Nephron (organoid): ENCODE measurements around the gene SCIN.

Experiments used
- H3K27ac Mint-ChIP-seq, 3 experiments: 2 replicates each; pipeline ENCODE4 v1.8.0; 2020; ENCODE audit warnings: mixed read lengths in 3 of 3, mild to moderate bottlenecking in 2 of 3, moderate library complexity in 1 of 3
- H3K27me3 Mint-ChIP-seq: 2 replicates; pipeline ENCODE4 v1.8.0; 2021; ENCODE audit warnings: low read depth, mild to moderate bottlenecking, moderate library complexity, mixed read lengths
- H3K36me3 Mint-ChIP-seq: 2 replicates; pipeline ENCODE4 v1.8.0; 2020; ENCODE audit warnings: low read depth, mixed read lengths
- H3K4me1 Mint-ChIP-seq: 2 replicates; pipeline ENCODE4 v1.8.0; 2020; ENCODE audit warnings: mixed read lengths
- H3K4me3 Mint-ChIP-seq, 3 experiments: 2 replicates each; pipeline ENCODE4 v1.8.0; 2020; ENCODE audit warnings: mild to moderate bottlenecking in 3 of 3, mixed read lengths in 3 of 3, moderate library complexity in 2 of 3
- H3K9me3 Mint-ChIP-seq: 2 replicates; pipeline ENCODE4 v1.8.0; 2020; ENCODE audit warnings: mixed read lengths
- CTCF ChIP-seq, 3 experiments: fragments of 200-600 bp; sonication (generic); IDR thresholded peaks; one replicate each; pipeline ENCODE4 v1.5.0; 2021; ENCODE audit warnings: antibody characterized with exemption in 3 of 3; ENCODE audit not compliant: unreplicated experiment in 3 of 3

The SCIN gene

GRCh38 chr7:12572941-12573575 lies 2.5 kb downstream of the SCIN start:
- H3K27me3 Mint-ChIP-seq: peaks cover 52% of the 10 kb centered on the region
- H3K9me3 Mint-ChIP-seq: no peaks in the 10 kb centered on the region
- no peak for TF ChIP-seq CTCF (IDR thresholded peaks at IDR 0.05; ENCODE audit: unreplicated experiment in 3 of 3)
- H3K4me1 Mint-ChIP-seq: peaks cover 11% of the 10 kb centered on the region
- no peak overlapping the region for H3K27ac Mint-ChIP-seq
- H3K4me3 Mint-ChIP-seq: peak overlapping the region in 1 of 3 experiments; percentile 7
- H3K36me3 Mint-ChIP-seq: no peaks in the 10 kb centered on the region

- H3K9me3 Mint-ChIP-seq: no peaks in the 10 kb centered on the region
- peaks cover 48% of the 10 kb centered on the region for H3K27me3 Mint-ChIP-seq
- no peak for TF ChIP-seq CTCF (IDR thresholded peaks at IDR 0.05; ENCODE audit: unreplicated experiment in 3 of 3)
- peaks cover 11% of the 10 kb centered on the region for H3K4me1 Mint-ChIP-seq
- no peaks in the 10 kb centered on the region for H3K36me3 Mint-ChIP-seq
- H3K27ac Mint-ChIP-seq: no peak overlapping the region
- H3K4me3 Mint-ChIP-seq: no peak overlapping the region
Observed at GRCh38 chr7:12573885-12574284, 3.4 kb downstream of the SCIN start.

GRCh38 chr7:12578930-12579640 lies 8.6 kb downstream of the SCIN start:
- peaks cover 6% of the 10 kb centered on the region for H3K27me3 Mint-ChIP-seq
- H3K36me3 Mint-ChIP-seq: no peaks in the 10 kb centered on the region
- no peaks in the 10 kb centered on the region for H3K9me3 Mint-ChIP-seq
- H3K4me1 Mint-ChIP-seq: no peaks in the 10 kb centered on the region
- H3K27ac Mint-ChIP-seq: no peak overlapping the region
- no peak overlapping the region for H3K4me3 Mint-ChIP-seq
- no peak for TF ChIP-seq CTCF (IDR thresholded peaks at IDR 0.05; ENCODE audit: unreplicated experiment in 3 of 3)

- TF ChIP-seq CTCF (IDR thresholded peaks at IDR 0.05; ENCODE audit: unreplicated experiment in 3 of 3): no peak
- H3K4me3 Mint-ChIP-seq: no peak overlapping the region
- no peaks in the 10 kb centered on the region for H3K9me3 Mint-ChIP-seq
- H3K36me3 Mint-ChIP-seq: no peaks in the 10 kb centered on the region
- H3K4me1 Mint-ChIP-seq: no peaks in the 10 kb centered on the region
- peaks cover 3% of the 10 kb centered on the region for H3K27me3 Mint-ChIP-seq
- H3K27ac Mint-ChIP-seq: no peak overlapping the region
Observed at GRCh38 chr7:12581897-12582296, 11.4 kb downstream of the SCIN start.

GRCh38 chr7:12582362-12582761 lies 11.8 kb downstream of the SCIN start:
- H3K4me1 Mint-ChIP-seq: no peaks in the 10 kb centered on the region
- no peaks in the 10 kb centered on the region for H3K36me3 Mint-ChIP-seq
- H3K9me3 Mint-ChIP-seq: no peaks in the 10 kb centered on the region
- no peak overlapping the region for H3K4me3 Mint-ChIP-seq
- peaks cover 3% of the 10 kb centered on the region for H3K27me3 Mint-ChIP-seq
- TF ChIP-seq CTCF (IDR thresholded peaks at IDR 0.05; ENCODE audit: unreplicated experiment in 3 of 3): no peak
- H3K27ac Mint-ChIP-seq: no peak overlapping the region

- Mint-ChIP-seq H3K27me3 (peaks cover 3% of the 10 kb centered on the region), H3K9me3 (no peaks in the 10 kb centered on the region), H3K27ac (no peak overlapping the region), H3K4me1 (no peaks in the 10 kb centered on the region), H3K36me3 (peaks cover 2% of the 10 kb centered on the region), H3K4me3 (no peak overlapping the region)
- no peak for TF ChIP-seq CTCF (IDR thresholded peaks at IDR 0.05; ENCODE audit: unreplicated experiment in 3 of 3)
Observed at GRCh38 chr7:12583176-12583575, 12.7 kb downstream of the SCIN start.
